H1 (cell line): ENCODE results near the gene EIF4E2. TPM values are rescaled to one million over a fixed set of nuclear protein-coding genes. Genes with fewer than 3 reads are reported as not detected.
A peak's percentile ranks its signal among the peaks of the same experiment; 100 is the strongest.

ENCODE experiments used
- CTCF ChIA-PET: fragments of 300-600 bp; sonication (Branson Sonifier 250); formaldehyde crosslinking; loops from one replicate; lab custom pipeline; 2021; ENCODE audit not compliant: partially characterized antibody; lab: Charles Lee
- POLR2A ChIA-PET: fragments of 300-600 bp; sonication (Branson Sonifier 250); formaldehyde crosslinking; loops from one replicate; lab custom pipeline; 2021; ENCODE audit warnings: inconsistent platforms; ENCODE audit not compliant: partially characterized antibody; lab: Charles Lee
- DNase-seq, 2 experiments: peaks; one replicate each; pipeline versions ENCODE4 v3.0.0 to v3.0.0-alpha.2; 2010 to 2022; ENCODE audit warnings: low spot score in 2 of 2, low read depth in 1 of 2, mixed read lengths in 1 of 2
- FAIRE-seq: peaks from 2 replicates; lab custom pipeline; 2011; peaks lifted over from hg19 to GRCh38; lab: Jason Lieb, UNC
- H2AFZ ChIP-seq: 2 replicates; pipeline ENCODE4 v1.8.1; 2012; ENCODE audit warnings: low read length, inconsistent platforms
- H2AK5ac ChIP-seq: 2 replicates; pipeline ENCODE4 v1.6.1; 2013; ENCODE audit warnings: low read depth, low read length
- H2BK120ac ChIP-seq: replicated peaks from 2 replicates; pipeline ENCODE3; 2013; ENCODE audit warnings: low read depth, low read length, inconsistent platforms
- H2BK12ac ChIP-seq: 2 replicates; pipeline ENCODE4 v1.6.1; 2013; ENCODE audit warnings: low read depth, low read length
- H2BK15ac ChIP-seq: 2 replicates; pipeline ENCODE4 v1.6.1; 2013; ENCODE audit warnings: low read length
- H2BK20ac ChIP-seq: 2 replicates; pipeline ENCODE4 v1.6.1; 2013; ENCODE audit warnings: low read length
- H2BK5ac ChIP-seq: 2 replicates; pipeline ENCODE4 v1.6.1; 2013; ENCODE audit warnings: low read depth, low read length
- H3K14ac ChIP-seq: 2 replicates; pipeline ENCODE4 v1.6.1; 2013; ENCODE audit warnings: inconsistent platforms; ENCODE audit not compliant: insufficient read length
- H3K18ac ChIP-seq: 2 replicates; pipeline ENCODE4 v1.6.1; 2013; ENCODE audit warnings: low read length; ENCODE audit errors: extremely low read depth
- H3K23ac ChIP-seq: 2 replicates; pipeline ENCODE4 v1.6.1; 2013; ENCODE audit warnings: inconsistent platforms; ENCODE audit not compliant: insufficient read length
- H3K23me2 ChIP-seq: 2 replicates; pipeline ENCODE4 v1.6.1; 2013; ENCODE audit warnings: low read depth, low read length
- H3K27ac ChIP-seq: 2 replicates; pipeline ENCODE4 v1.6.1; 2011; ENCODE audit warnings: low read depth, low read length, inconsistent platforms
- H3K27me3 ChIP-seq, 4 experiments: replicated peaks in 1 of 4; 1 replicate in 1 of 4; 2 replicates in 3 of 4; pipeline versions ENCODE4 v1.6.1 to v1.8.1; 2011 to 2013; ENCODE audit warnings: low read length in 3 of 4, mild to moderate bottlenecking in 3 of 4, inconsistent platforms in 2 of 4, mixed read lengths in 2 of 4, moderate library complexity in 1 of 4; ENCODE audit not compliant: control insufficient read depth in 3 of 4, insufficient read depth in 3 of 4; ENCODE audit errors: extremely low read depth in 1 of 4
- H3K36me3 ChIP-seq, 4 experiments: 2 replicates each; pipeline versions ENCODE4 v1.6.1 to v1.8.1; 2011 to 2013; ENCODE audit warnings: mild to moderate bottlenecking in 4 of 4, low read length in 3 of 4, moderate library complexity in 2 of 4, control low read depth in 1 of 4, inconsistent platforms in 1 of 4; ENCODE audit not compliant: insufficient read depth in 4 of 4, control insufficient read depth in 2 of 4
- H3K4ac ChIP-seq: replicated peaks from 2 replicates; pipeline ENCODE3; 2013; ENCODE audit warnings: low read length, low read depth, mixed read lengths, inconsistent platforms; ENCODE audit not compliant: insufficient read length
- H3K4me1 ChIP-seq, 4 experiments: replicated peaks in 1 of 4; 1 replicate in 1 of 4; 2 replicates in 3 of 4; pipeline versions ENCODE4 v1.6.1 to v1.8.1; 2011 to 2013; ENCODE audit warnings: low read length in 3 of 4, inconsistent platforms in 2 of 4, mixed read lengths in 1 of 4; ENCODE audit not compliant: insufficient read depth in 4 of 4, control insufficient read depth in 3 of 4
- H3K4me2 ChIP-seq, 2 experiments: 2 replicates each; pipeline versions ENCODE4 v1.6.1 to v1.8.1; 2011 to 2013; ENCODE audit warnings: low read depth in 2 of 2, low read length in 2 of 2, control low read depth in 1 of 2, inconsistent platforms in 1 of 2, mild to moderate bottlenecking in 1 of 2; ENCODE audit not compliant: insufficient read depth in 1 of 2
- H3K4me3 ChIP-seq, 4 experiments: fragments of 200-600, 300-600 bp in 1 of 4; sonication (generic), shearing (Covaris generic), sonication (Bioruptor Twin) in 1 of 4; 2 replicates each; pipeline versions ENCODE4 v1.5.1 to v1.8.1; 2011 to 2016; ENCODE audit warnings: low read length in 4 of 4, low read depth in 3 of 4, control low read depth in 2 of 4, inconsistent platforms in 2 of 4, mild to moderate bottlenecking in 2 of 4, mixed read lengths in 1 of 4, moderate library complexity in 1 of 4; ENCODE audit not compliant: insufficient read depth in 2 of 4; ENCODE audit errors: extremely low read depth in 1 of 4
- H3K56ac ChIP-seq: replicated peaks from 2 replicates; pipeline ENCODE3; 2013; ENCODE audit warnings: low read depth, mild to moderate bottlenecking, mixed read lengths, low read length, inconsistent platforms; ENCODE audit not compliant: insufficient read length
- H3K79me1 ChIP-seq: 2 replicates; pipeline ENCODE4 v1.6.1; 2013; ENCODE audit warnings: low read depth, low read length, control low read depth
- H3K79me2 ChIP-seq, 2 experiments: 2 replicates each; pipeline versions ENCODE4 v1.6.1 to v1.8.1; 2012 to 2013; ENCODE audit warnings: low read length in 2 of 2, mild to moderate bottlenecking in 2 of 2, inconsistent platforms in 1 of 2; ENCODE audit not compliant: insufficient read depth in 2 of 2, control insufficient read depth in 1 of 2
- H3K9ac ChIP-seq, 4 experiments: replicated peaks in 1 of 4; 1 replicate in 1 of 4; 2 replicates in 3 of 4; pipeline versions ENCODE4 v1.6.1 to v1.8.1; 2011 to 2013; ENCODE audit warnings: low read depth in 3 of 4, low read length in 3 of 4, control low read depth in 2 of 4, mild to moderate bottlenecking in 2 of 4, moderate library complexity in 2 of 4, inconsistent platforms in 1 of 4; ENCODE audit errors: extremely low read depth in 1 of 4
- H3K9me3 ChIP-seq, 2 experiments: 2 replicates each; pipeline versions ENCODE4 v1.6.1 to v1.8.1; 2012 to 2013; ENCODE audit warnings: mild to moderate bottlenecking in 2 of 2, moderate library complexity in 2 of 2, control low read depth in 1 of 2, inconsistent platforms in 1 of 2, low read depth in 1 of 2, low read length in 1 of 2, mixed read lengths in 1 of 2; ENCODE audit not compliant: insufficient read depth in 2 of 2
- H4K20me1 ChIP-seq, 2 experiments: replicated peaks in 1 of 2; 2 replicates each; pipeline versions ENCODE3 to v1.8.1; 2011 to 2013; ENCODE audit warnings: inconsistent platforms in 2 of 2, low read length in 2 of 2, mild to moderate bottlenecking in 1 of 2; ENCODE audit not compliant: insufficient read depth in 2 of 2, control insufficient read depth in 1 of 2
- H4K5ac ChIP-seq: 2 replicates; pipeline ENCODE4 v1.6.1; 2013; ENCODE audit warnings: low read length, low read depth, mixed read lengths, inconsistent platforms; ENCODE audit not compliant: insufficient read length
- H4K8ac ChIP-seq: 2 replicates; pipeline ENCODE4 v1.8.0; 2013; ENCODE audit warnings: mild to moderate bottlenecking, moderate library complexity, low read length, inconsistent platforms; ENCODE audit not compliant: insufficient read depth; ENCODE audit errors: extremely low read depth
- H4K91ac ChIP-seq: replicated peaks from 2 replicates; pipeline ENCODE3; 2013; ENCODE audit warnings: low read length, mixed read lengths, inconsistent platforms; ENCODE audit not compliant: insufficient read length
- MAFK ChIP-seq: IDR thresholded peaks from 2 replicates; pipeline ENCODE4 v1.6.1; 2012; ENCODE audit warnings: low read depth, mild to moderate bottlenecking, improper control_type of control experiment, low read length
- PHF8 ChIP-seq: fragments of 200-600 bp; sonication (generic); conservative IDR thresholded peaks from 2 replicates; pipeline ENCODE4 v1.7.1; 2012; ENCODE audit warnings: low read depth, mild to moderate bottlenecking, inconsistent platforms, low read length, moderate library complexity
- RFX5 ChIP-seq: IDR thresholded peaks from 2 replicates; pipeline ENCODE4 v1.6.1; 2011; ENCODE audit warnings: low read depth, low read length, improper control_type of control experiment, borderline replicate concordance
- WGBS, 2 experiments: shearing (Covaris generic) in 1 of 2; methylation state at CpG; one replicate each; pipeline versions ENCODE4 v1.1.6 to v1.1.7; 2013 to 2015; ENCODE audit warnings: low lambda C conversion rate in 2 of 2, mixed read lengths in 2 of 2, inconsistent platforms in 1 of 2, low coverage in 1 of 2, missing lambda C conversion rate in 1 of 2; ENCODE audit not compliant: insufficient replicate concordance in 2 of 2, insufficient coverage in 1 of 2, insufficient read length in 1 of 2; ENCODE audit errors: extremely low coverage in 1 of 2, missing lambda C conversion rate in 1 of 2; 5-methylcytosine and 5-hydroxymethylcytosine counted together
- polyA plus RNA-seq, 7 experiments: library from polyadenylated mRNA; depleted of rRNA in 3 of 7; stranded (reverse) in 5 of 7; unstranded in 2 of 7; fragments of >200 nt in 5 of 7; fragments of 200-250 nt in 2 of 7; gene quantifications; 1 replicate in 5 of 7; 2 replicates in 1 of 7; 4 replicates in 1 of 7; pipeline versions ENCODE4 v1.2.1 to v1.2.3, GENCODE V29; 2011 to 2013; ENCODE audit warnings: missing spikeins in 2 of 7, mixed read lengths in 2 of 7
- total RNA-seq: library from RNA; stranded (reverse); fragmentation: NEBNext Ultra II Directional; extraction: Animal tissue kit (Norgen Biotek cat#: 25700); gene quantifications from 2 replicates; pipeline ENCODE4 v1.2.1, GENCODE V29; 2021

EIF4E2 gene
- total and polyA plus RNA-seq, 2 of the 8 experiments (the other 6 are each of a cell fraction or from before 2014, with no cell fraction given), result 39.4 to 114 TPM

DNA sequence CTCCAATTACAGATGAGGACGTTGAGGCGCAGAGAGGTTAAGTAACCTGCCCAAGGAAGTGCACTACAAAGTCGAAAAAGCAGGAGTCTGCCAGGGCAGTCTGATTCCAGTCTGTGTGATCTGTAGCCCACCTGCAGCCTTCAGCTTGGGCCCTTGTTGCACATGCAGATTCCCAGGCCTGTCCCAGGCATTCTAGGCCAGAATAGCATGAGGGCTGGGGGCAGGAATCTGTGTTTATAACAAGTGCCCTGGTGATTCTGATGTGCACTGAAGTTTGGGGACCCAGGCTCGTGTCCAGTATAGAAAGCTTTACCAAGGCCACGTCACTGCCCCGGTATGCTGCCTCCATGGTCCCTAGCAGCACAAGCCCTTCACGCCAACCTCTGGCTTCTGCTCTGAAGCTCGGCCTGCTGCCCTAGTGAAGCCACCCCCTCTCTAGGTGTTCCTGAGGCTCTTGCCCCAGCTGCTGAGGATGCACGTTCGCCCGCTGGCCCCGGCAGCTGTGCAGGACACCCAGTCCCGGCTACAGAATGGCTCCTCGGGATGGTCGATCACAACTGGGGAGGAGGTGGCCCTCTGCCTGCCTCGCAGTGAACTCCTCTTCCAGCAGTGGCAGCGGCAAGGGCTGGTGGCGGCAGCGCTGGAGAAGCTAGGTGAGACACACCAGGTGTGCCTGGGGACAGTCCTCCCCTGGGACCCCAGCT is 6.4 kb upstream of the EIF4E2 start:
- Histone ChIP-seq H3K79me1 (peaks cover 5% of the 10 kb centered on the region; the same call in 1 of the 2 replicates), H2BK15ac (no peak overlapping the region), H4K8ac (no peak overlapping the region), H3K9ac (no peak overlapping the region), H3K4me1 (peaks cover 0 to 11% (median 6%) of the 10 kb centered on the region in 4 experiments; a peak in 6 of 7 replicates), H3K9me3 (no peaks in the 10 kb centered on the region), H3K23ac (no peak overlapping the region), H3K27ac (no peak overlapping the region), H2AK5ac (no peak overlapping the region), H3K4me3 (no peak overlapping the region), H3K4me2 (no peak overlapping the region), H4K91ac (no peak overlapping the region), H2BK120ac (no peak overlapping the region), H2BK12ac (no peak overlapping the region), H4K20me1 (peaks cover 4 to 9% of the 10 kb centered on the region in 2 experiments), H3K18ac (no peak overlapping the region), H3K14ac (no peak overlapping the region), H3K56ac (no peak overlapping the region), H3K27me3 (no peaks in the 10 kb centered on the region), H3K36me3 (peaks cover 0 to 9% (median under 1%) of the 10 kb centered on the region in 4 experiments; a peak in 2 of 8 replicates), H3K4ac (no peak overlapping the region), H2BK20ac (no peak overlapping the region), H2BK5ac (no peak overlapping the region), H2AFZ (no peak overlapping the region), H3K23me2 (no peaks in the 10 kb centered on the region), H3K79me2 (peaks cover 0 to 17% of the 10 kb centered on the region in 2 experiments; a peak in 2 of 4 replicates), H4K5ac (no peak overlapping the region)
- no peak for TF ChIP-seq RFX5
- TF ChIP-seq PHF8, result no peak
- TF ChIP-seq MAFK, result no peak
- POLR2A ChIA-PET, result interaction anchor here (1.3 to 2.8 kb wide), 2 partner anchors 10 to 13 kb away, joined by 5 to 12 read pairs; no protein-coding TSS in a partner anchor
- DNase-seq (peak in 1 of 2 experiments; percentile 49), FAIRE-seq (no peak)
- CTCF ChIA-PET, result interaction anchor here (1.1 to 3.8 kb wide), 2 partner anchors 7 to 24 kb away, joined by 4 to 23 read pairs; partner anchors contain the start of gene PRSS56
- 92% methylated on average over 17 of the region's 19 CpGs; no CpG with 5 or more reads in 1 of the 2 experiments for WGBS, 2 experiments
